Body of pancreas (tissue), 4 donors: ENCODE data around the gene KIF3A.

ENCODE experiments used
- CTCF ChIP-seq, 7 experiments: fragments of 450-650 bp in 4 of 7; fragments of 200-600 bp in 3 of 7; sonication (generic) in 3 of 7; IDR thresholded peaks; one replicate each; pipeline ENCODE4 v1.5.1; 2016 to 2019; ENCODE audit warnings: antibody characterized with exemption in 7 of 7
- POLR2A ChIP-seq, 3 donors: fragments of 450-650 bp; IDR thresholded peaks; one replicate each; pipeline ENCODE4 v1.6.1; 2016; ENCODE audit warnings: antibody characterized with exemption in 3 of 3, mild to moderate bottlenecking in 2 of 3

- TF ChIP-seq CTCF (IDR thresholded peaks at IDR 0.05) (no peak), POLR2A (IDR thresholded peaks at IDR 0.05) (no peak)
These were observed 59.5 kb downstream of the KIF3A start for GRCh38 chr5:132677682-132678400.
